Activated CD8-positive, alpha-beta memory T cell treated with anti-CD3 and anti-CD28 coated beads, Interleukin-2, amount 50 U/mL, for 1 hour (primary cell): ENCODE measurements around the gene PPTC7.
"Not testable (repeated sequence)": the region's sequence is repeated elsewhere in the genome, so short reads cannot be mapped to it uniquely, and the experiment has no call there.

ENCODE experiments used
- DNase-seq: peaks from one replicate; pipeline ENCODE4 v3.0.0-alpha.2; 2020; ENCODE audit errors: extremely low read depth

PPTC7 gene

GRCh38 chr12:110585231-110585799 is 2.2 kb upstream of the PPTC7 start:
- DNase-seq: no peak

- DNase-seq: no peak
These were observed 612 bp downstream of the PPTC7 start for GRCh38 chr12:110582276-110583136.

GRCh38 chr12:110581931-110582275 is 1.2 kb downstream of the PPTC7 start:
- no peak for DNase-seq

- no peak for DNase-seq
These were observed 3.4 kb downstream of the PPTC7 start for GRCh38 chr12:110579535-110580253.

- DNase-seq: no peak
These were observed 4.2 kb downstream of the PPTC7 start for GRCh38 chr12:110578694-110579534.

- no peak for DNase-seq
These were observed 5.0 kb downstream of the PPTC7 start for GRCh38 chr12:110577864-110578693.

GRCh38 chr12:110576504-110576903 is 6.6 kb downstream of the PPTC7 start:
- DNase-seq: no peak

- no peak for DNase-seq
These were observed 7.8 kb downstream of the PPTC7 start for GRCh38 chr12:110575326-110575725.

- not testable (repeated sequence) for DNase-seq
These were observed 8.3 kb downstream of the PPTC7 start for GRCh38 chr12:110574717-110575230.

- no peak for DNase-seq
These were observed 9.1 kb downstream of the PPTC7 start for GRCh38 chr12:110574044-110574443.

GRCh38 chr12:110570798-110571197 is 12.3 kb downstream of the PPTC7 start:
- DNase-seq: not testable (repeated sequence)

GRCh38 chr12:110569838-110570237 is 13.3 kb downstream of the PPTC7 start:
- not testable (repeated sequence) for DNase-seq

GRCh38 chr12:110568752-110569151 is 14.4 kb downstream of the PPTC7 start:
- DNase-seq: no peak

- no peak for DNase-seq
These were observed 16.1 kb downstream of the PPTC7 start for GRCh38 chr12:110566993-110567392.

- DNase-seq: no peak
These were observed 16.9 kb downstream of the PPTC7 start for GRCh38 chr12:110565894-110566871.

- DNase-seq: no peak
These were observed 18.6 kb downstream of the PPTC7 start for GRCh38 chr12:110564471-110564991.

- no peak for DNase-seq
These were observed 19.2 kb downstream of the PPTC7 start for GRCh38 chr12:110563702-110564470.

- DNase-seq: not testable (repeated sequence)
These were observed 20.7 kb downstream of the PPTC7 start for GRCh38 chr12:110562386-110562785.
